ENCODE data around the gene WRAP53.

DNA sequence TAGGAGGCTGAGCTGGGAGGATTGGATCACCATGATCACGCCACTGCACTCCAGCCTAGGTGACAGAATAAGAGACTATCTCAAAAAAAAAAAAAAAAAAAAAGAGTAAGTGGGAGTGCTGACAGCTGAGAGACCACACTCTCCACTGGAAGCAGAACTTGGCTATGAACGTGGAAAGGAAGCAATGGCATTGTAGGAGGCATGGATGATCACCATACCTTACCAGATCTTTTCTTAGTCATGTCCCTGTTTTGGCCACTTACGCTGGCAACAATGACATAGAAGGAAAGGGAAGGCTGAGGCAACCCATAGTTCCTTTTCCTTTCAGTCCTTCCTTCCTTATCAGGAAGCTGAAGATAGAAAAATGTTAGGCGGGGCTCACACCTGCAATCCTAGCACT, 41.3 kb upstream of the WRAP53 start:
- TF ChIP-seq, protein P1, sequence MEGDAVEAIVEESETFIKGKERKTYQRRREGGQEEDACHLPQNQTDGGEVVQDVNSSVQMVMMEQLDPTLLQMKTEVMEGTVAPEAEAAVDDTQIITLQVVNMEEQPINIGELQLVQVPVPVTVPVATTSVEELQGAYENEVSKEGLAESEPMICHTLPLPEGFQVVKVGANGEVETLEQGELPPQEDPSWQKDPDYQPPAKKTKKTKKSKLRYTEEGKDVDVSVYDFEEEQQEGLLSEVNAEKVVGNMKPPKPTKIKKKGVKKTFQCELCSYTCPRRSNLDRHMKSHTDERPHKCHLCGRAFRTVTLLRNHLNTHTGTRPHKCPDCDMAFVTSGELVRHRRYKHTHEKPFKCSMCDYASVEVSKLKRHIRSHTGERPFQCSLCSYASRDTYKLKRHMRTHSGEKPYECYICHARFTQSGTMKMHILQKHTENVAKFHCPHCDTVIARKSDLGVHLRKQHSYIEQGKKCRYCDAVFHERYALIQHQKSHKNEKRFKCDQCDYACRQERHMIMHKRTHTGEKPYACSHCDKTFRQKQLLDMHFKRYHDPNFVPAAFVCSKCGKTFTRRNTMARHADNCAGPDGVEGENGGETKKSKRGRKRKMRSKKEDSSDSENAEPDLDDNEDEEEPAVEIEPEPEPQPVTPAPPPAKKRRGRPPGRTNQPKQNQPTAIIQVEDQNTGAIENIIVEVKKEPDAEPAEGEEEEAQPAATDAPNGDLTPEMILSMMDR (IDR thresholded peaks at IDR 0.05) = no peak
- TF ChIP-seq POLR2A (IDR thresholded peaks at IDR 0.05) = no peak
- TF ChIP-seq EP300 (IDR thresholded peaks at IDR 0.05) = no peak
